Measurements from ENCODE around the gene KIF3C.
"Not testable (repeated sequence)": the region's sequence is repeated elsewhere in the genome, so short reads cannot be mapped to it uniquely, and the experiment has no call there.

The KIF3C gene

GRCh38 chr2:25958611-25959010, 23.7 kb downstream of the KIF3C start:
- DNase-seq, result not testable (repeated sequence)

GRCh38 chr2:25957743-25958142, 24.6 kb downstream of the KIF3C start:
- DNase-seq, result no peak

GRCh38 chr2:25955869-25956535, 26.3 kb downstream of the KIF3C start:
- DNase-seq, result no peak

- DNase-seq, result peak; percentile 49
Measured at GRCh38 chr2:25955036-25955435, 27.3 kb downstream of the KIF3C start.

GRCh38 chr2:25954199-25954752, 28.0 kb downstream of the KIF3C start:
- DNase-seq, result no peak

- DNase-seq, result peak; percentile 75
Measured at GRCh38 chr2:25951071-25951547, 31.2 kb downstream of the KIF3C start.

- DNase-seq, result no peak
Measured at GRCh38 chr2:25948437-25948836, 33.9 kb downstream of the KIF3C start.

- DNase-seq, result no peak
Measured at GRCh38 chr2:25941042-25941441, 41.3 kb downstream of the KIF3C start.

- no peak for DNase-seq
Measured at GRCh38 chr2:25939257-25939668, 43.0 kb downstream of the KIF3C start.

GRCh38 chr2:25938345-25938744, 44.0 kb downstream of the KIF3C start:
- DNase-seq, result no peak

- DNase-seq, result no peak
Measured at GRCh38 chr2:25936889-25937545, 45.3 kb downstream of the KIF3C start.

GRCh38 chr2:25933622-25934021, 48.7 kb downstream of the KIF3C start:
- DNase-seq, result no peak

- DNase-seq, result no peak
Measured at GRCh38 chr2:25929789-25930473, 52.4 kb downstream of the KIF3C start.

- no peak for DNase-seq
Measured at GRCh38 chr2:25928668-25929067, 53.6 kb downstream of the KIF3C start.

- no peak for DNase-seq
Measured at GRCh38 chr2:25926984-25927756, 55.1 kb downstream of the KIF3C start.

- DNase-seq, result no peak
Measured at GRCh38 chr2:25922501-25922900, 59.8 kb downstream of the KIF3C start.

- no peak for DNase-seq
Measured at GRCh38 chr2:25920786-25921415, 61.4 kb downstream of the KIF3C start.

GRCh38 chr2:25920336-25920735, 62.0 kb downstream of the KIF3C start:
- DNase-seq, result peak; percentile 58

GRCh38 chr2:25917832-25918231, 64.5 kb downstream of the KIF3C start:
- no peak for DNase-seq

GRCh38 chr2:25917411-25917810, 64.9 kb downstream of the KIF3C start:
- peak; percentile 32 for DNase-seq

GRCh38 chr2:25915944-25916772, 66.1 kb downstream of the KIF3C start:
- DNase-seq, result not testable (repeated sequence)
